Bronchial smooth muscle cell (primary cell): Measurements from ENCODE around the gene DDX47. TPM values are rescaled to one million over a fixed set of nuclear protein-coding genes. Genes with fewer than 3 reads are reported as not detected.

ENCODE experiments used
- total RNA-seq: library from RNA; depleted of rRNA; stranded (reverse); fragments of >200 nt; gene quantifications from 2 replicates; pipeline ENCODE4 v1.2.1, GENCODE V29; 2014

DDX47 gene
- 36.8 and 48.5 TPM in 2 replicates for total RNA-seq

DNA sequence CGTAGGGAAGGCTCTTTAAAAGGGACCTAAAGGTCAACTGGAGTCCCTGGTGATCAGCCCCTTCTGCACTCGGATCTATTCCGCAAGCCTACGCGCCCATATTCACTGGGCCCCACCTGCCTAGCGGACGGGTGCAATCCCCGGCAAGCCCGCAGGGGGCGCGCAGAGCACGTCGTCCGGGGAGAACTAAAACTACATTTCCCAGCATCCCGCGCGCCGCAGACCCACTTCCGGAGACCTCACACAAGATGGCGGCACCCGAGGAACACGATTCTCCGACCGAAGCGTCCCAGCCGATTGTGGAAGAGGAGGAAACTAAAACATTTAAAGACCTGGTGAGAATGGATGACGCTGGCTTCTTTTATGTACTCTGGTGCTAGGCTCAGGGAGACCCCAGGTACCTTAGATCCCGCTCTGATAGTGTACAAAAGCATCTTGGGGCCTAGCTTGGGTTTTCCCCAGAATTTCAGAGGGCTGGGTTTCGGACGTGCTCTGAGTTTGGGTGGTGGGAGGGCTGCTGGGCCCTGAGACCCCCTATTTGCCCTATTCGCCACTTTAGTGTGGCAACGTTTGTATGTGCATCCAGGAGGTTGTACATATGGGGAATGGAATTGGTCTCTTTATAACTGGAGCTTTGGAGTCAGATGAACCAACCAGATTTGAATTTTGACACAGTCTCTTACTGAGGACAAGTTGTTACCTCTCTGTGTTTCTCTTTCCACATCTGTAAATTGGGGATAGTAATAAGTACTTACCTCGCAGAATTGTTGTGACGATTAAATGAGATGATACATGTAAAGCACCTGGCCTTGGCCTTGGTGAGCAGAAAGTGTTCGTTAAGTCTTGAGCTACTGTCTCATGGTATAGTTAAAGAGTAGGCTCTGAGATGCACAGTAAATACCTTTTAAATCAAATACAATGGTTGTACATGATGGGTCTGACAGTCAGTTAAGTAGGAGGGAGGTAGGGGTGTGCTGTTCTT lies at the start of gene DDX47:
DDX47 (plus strand) TSS at position 227 of the 982 bp plus-strand sequence; CDS start at position 249, 22 bp downstream.

DNA sequence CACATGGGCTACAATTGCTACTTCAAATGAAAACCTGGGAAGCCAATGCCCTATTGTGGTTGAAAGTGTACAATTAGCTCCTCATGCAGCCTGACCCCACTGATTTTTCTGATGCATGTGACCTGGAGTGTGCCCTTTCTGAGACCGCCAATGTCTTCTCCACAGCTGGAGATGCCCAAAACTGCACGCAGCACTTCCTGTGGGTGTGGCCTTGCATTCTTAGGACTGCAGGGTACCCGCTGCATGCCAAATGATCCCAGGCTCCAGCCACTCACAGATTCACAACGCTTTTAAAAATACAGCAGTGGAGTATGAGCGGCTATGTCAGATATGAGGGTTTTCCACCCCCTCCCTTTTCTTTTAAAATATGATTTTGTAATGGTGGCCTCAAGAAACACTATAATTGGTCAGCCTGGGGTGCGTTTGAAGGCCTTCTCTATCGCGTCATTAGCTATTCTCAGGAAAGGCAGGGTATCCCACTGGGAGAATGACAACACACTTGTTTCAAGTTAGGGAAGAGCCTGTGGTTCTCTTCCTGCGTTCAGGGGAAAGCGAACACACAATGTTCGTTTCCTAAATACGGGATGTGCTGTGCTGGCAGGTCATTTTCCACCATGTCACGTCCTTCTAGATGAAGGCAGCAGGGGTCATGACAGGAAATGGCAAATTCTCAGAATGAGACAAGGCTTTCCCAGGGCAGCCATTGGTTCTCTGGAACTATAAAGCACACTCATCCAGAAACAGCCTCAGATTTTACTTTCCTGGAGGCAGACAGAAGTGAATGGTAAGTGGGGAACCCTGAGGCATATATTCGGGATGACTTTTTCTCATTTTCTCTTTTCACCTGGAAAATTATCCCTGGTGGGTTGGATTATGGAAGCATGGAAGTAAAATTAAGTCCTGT lies 28.0 kb upstream of the DDX47 start, which contains the start of gene APOLD1:
APOLD1 (plus strand) TSS at position 749 of the 904 bp plus-strand sequence; CDS start at position 782, 33 bp downstream.

Other genes starting within 250 kb of the DDX47 start
- gene CREBL2, start 201.5 kb upstream of the DDX47 start, total RNA-seq: 43.5 and 44.6 TPM in 2 replicates
- gene GPR19, start 117.2 kb upstream of the DDX47 start, total RNA-seq: under 0.01 and 0.26 TPM in 2 replicates
- 28.8 and 31.2 TPM in 2 replicates for gene CDKN1B, start 96.0 kb upstream of the DDX47 start, total RNA-seq
- gene APOLD1, start 27.7 kb upstream of the DDX47 start, total RNA-seq: 1.5 and 3.3 TPM in 2 replicates
- 7.6 and 7.9 TPM in 2 replicates for gene GPRC5A, start 78.2 kb downstream of the DDX47 start, total RNA-seq
- gene GPRC5D, start 138.8 kb downstream of the DDX47 start, total RNA-seq: not detected in 2 replicates
- 18.5 and 18.8 TPM in 2 replicates for gene HEBP1, start 186.9 kb downstream of the DDX47 start, total RNA-seq
- 4.7 and 5.0 TPM in 2 replicates for gene FAM234B, start 231.0 kb downstream of the DDX47 start, total RNA-seq